Keratinocyte (primary cell): ENCODE data around the gene DLG2.

Source experiments
- EZH2 ChIP-seq: IDR thresholded peaks from one replicate; pipeline ENCODE4 v1.6.1; 2012; ENCODE audit warnings: inconsistent platforms, mild to moderate bottlenecking, low read length, moderate library complexity
- TF ChIP-seq, protein P1 (sequence below), 3 experiments: IDR thresholded peaks in 1 of 3; conservative IDR thresholded peaks in 1 of 3; optimal IDR thresholded peaks in 1 of 3; 2 replicates in 2 of 3; 3 replicates in 1 of 3; pipeline versions ENCODE3 to v1.5.1; 2011; ENCODE audit warnings: low read length in 3 of 3, mild to moderate bottlenecking in 3 of 3, moderate library complexity in 2 of 3, control low read depth in 1 of 3, inconsistent platforms in 1 of 3; ENCODE audit not compliant: insufficient read depth in 2 of 3; ENCODE audit errors: extremely low read depth in 1 of 3

DNA sequence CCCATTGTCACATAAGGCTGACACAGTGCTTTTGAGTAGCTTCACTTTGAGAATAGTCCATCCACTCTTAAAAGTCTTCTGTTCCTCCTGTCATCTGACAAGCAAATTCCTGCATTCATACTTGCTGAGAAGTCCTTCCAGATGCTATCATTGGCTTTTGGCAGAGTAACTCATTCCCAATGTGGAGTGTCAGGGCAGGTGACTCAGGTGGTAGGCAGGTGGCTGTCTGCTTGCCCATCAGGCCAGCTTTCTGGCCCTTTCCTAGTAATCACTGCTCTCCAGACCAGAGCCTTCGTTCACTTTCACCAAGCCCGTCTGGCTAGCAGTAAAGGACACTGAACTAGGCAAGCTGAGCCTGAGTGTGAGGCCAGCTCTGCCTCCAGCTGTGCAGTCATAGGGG is 2178.5 kb downstream of the DLG2 start:
- TF ChIP-seq, protein P1, sequence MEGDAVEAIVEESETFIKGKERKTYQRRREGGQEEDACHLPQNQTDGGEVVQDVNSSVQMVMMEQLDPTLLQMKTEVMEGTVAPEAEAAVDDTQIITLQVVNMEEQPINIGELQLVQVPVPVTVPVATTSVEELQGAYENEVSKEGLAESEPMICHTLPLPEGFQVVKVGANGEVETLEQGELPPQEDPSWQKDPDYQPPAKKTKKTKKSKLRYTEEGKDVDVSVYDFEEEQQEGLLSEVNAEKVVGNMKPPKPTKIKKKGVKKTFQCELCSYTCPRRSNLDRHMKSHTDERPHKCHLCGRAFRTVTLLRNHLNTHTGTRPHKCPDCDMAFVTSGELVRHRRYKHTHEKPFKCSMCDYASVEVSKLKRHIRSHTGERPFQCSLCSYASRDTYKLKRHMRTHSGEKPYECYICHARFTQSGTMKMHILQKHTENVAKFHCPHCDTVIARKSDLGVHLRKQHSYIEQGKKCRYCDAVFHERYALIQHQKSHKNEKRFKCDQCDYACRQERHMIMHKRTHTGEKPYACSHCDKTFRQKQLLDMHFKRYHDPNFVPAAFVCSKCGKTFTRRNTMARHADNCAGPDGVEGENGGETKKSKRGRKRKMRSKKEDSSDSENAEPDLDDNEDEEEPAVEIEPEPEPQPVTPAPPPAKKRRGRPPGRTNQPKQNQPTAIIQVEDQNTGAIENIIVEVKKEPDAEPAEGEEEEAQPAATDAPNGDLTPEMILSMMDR (optimal IDR thresholded peaks at IDR 0.05 in 1 of 3, IDR thresholded peaks at IDR 0.05 in 1 of 3, conservative IDR thresholded peaks at IDR 0.05 in 1 of 3; ENCODE audit: extremely low read depth in 1 of 3, insufficient read depth in 2 of 3, low read length in 3 of 3): no peak
- TF ChIP-seq EZH2: no peak
